Measurements from ENCODE around the gene MEIS1. TPM values are rescaled to one million over a fixed set of nuclear protein-coding genes. Genes with fewer than 3 reads are reported as not detected.

MEIS1 gene
- total and polyA plus RNA-seq, 2 of the 8 experiments (the other 6 are each of a cell fraction or from before 2014, with no cell fraction given) = 0.17 to 1.2 TPM

- Histone ChIP-seq H3K79me1 (ENCODE audit: low read depth, low read length) (no peaks in the 10 kb centered on the region), H4K8ac (ENCODE audit: extremely low read depth, insufficient read depth, low read length) (no peak overlapping the region), H3K18ac (ENCODE audit: extremely low read depth, low read length) (peak overlapping the region; percentile 75; the same call in 1 of the 2 replicates), H2BK120ac (replicated peaks; ENCODE audit: low read depth, low read length) (peak overlapping the region; percentile 61), H3K79me2 (ENCODE audit: control insufficient read depth in 1 of 2, insufficient read depth in 2 of 2, low read length in 2 of 2) (no peaks in the 10 kb centered on the region), H2AFZ (ENCODE audit: low read length) (no peak overlapping the region), H3K4me2 (ENCODE audit: insufficient read depth in 1 of 2, low read depth in 2 of 2, low read length in 2 of 2) (no peak overlapping the region; a peak in 1 of 4 replicates), H4K5ac (ENCODE audit: insufficient read length, low read depth, low read length) (no peak overlapping the region), H3K36me3 (ENCODE audit: control insufficient read depth in 2 of 4, insufficient read depth in 4 of 4, low read length in 3 of 4) (no peaks in the 10 kb centered on the region), H3K27me3 (replicated peaks in 1 of 4; ENCODE audit: control insufficient read depth in 3 of 4, extremely low read depth in 1 of 4, insufficient read depth in 3 of 4, low read length in 3 of 4) (no peaks in the 10 kb centered on the region), H3K9ac (replicated peaks in 1 of 4; ENCODE audit: extremely low read depth in 1 of 4, low read depth in 3 of 4, low read length in 3 of 4) (peak overlapping the region in 1 of 4 experiments; percentile 1; a peak in 1 of 7 replicates), H3K56ac (replicated peaks; ENCODE audit: insufficient read length, low read depth, low read length) (no peak overlapping the region), H2BK20ac (ENCODE audit: low read length) (peak overlapping the region; percentile 76; the same call in 1 of the 2 replicates), H4K91ac (replicated peaks; ENCODE audit: insufficient read length, low read length) (peak overlapping the region; percentile 36), H3K23me2 (ENCODE audit: low read depth, low read length) (no peaks in the 10 kb centered on the region), H3K14ac (ENCODE audit: insufficient read length) (no peak overlapping the region), H3K4ac (replicated peaks; ENCODE audit: insufficient read length, low read depth, low read length) (no peak overlapping the region), H3K23ac (ENCODE audit: insufficient read length) (no peak overlapping the region), H3K9me3 (ENCODE audit: insufficient read depth in 2 of 2, low read depth in 1 of 2, low read length in 1 of 2) (no peaks in the 10 kb centered on the region), H3K4me3 (ENCODE audit: extremely low read depth in 1 of 4, insufficient read depth in 2 of 4, low read depth in 3 of 4, low read length in 4 of 4) (no peak overlapping the region), H2AK5ac (ENCODE audit: low read depth, low read length) (no peak overlapping the region), H3K4me1 (replicated peaks in 1 of 4; ENCODE audit: control insufficient read depth in 3 of 4, insufficient read depth in 4 of 4, low read length in 3 of 4) (peaks cover 4 to 18% (median 13%) of the 10 kb centered on the region in 4 experiments; a peak in 6 of 7 replicates), H2BK12ac (ENCODE audit: low read depth, low read length) (peak overlapping the region; percentile 88), H2BK5ac (ENCODE audit: low read depth, low read length) (peak overlapping the region; percentile 27; the same call in 1 of the 2 replicates), H3K27ac (ENCODE audit: low read depth, low read length) (no peak overlapping the region), H2BK15ac (ENCODE audit: low read length) (peak overlapping the region; percentile 25; the same call in 1 of the 2 replicates), H4K20me1 (replicated peaks in 1 of 2; ENCODE audit: control insufficient read depth in 1 of 2, insufficient read depth in 2 of 2, low read length in 2 of 2) (no peaks in the 10 kb centered on the region)
- POLR2A ChIA-PET (ENCODE audit: partially characterized antibody) = no interaction called here
- 87% methylated on average over 5 of the region's 5 CpGs; no CpG with 5 or more reads in 1 of the 2 experiments for WGBS, 2 experiments (ENCODE audit: extremely low coverage in 1 of 2, insufficient coverage in 1 of 2, insufficient read length in 1 of 2, insufficient replicate concordance in 2 of 2, low coverage in 1 of 2, low lambda C conversion rate in 2 of 2, missing lambda C conversion rate in 1 of 2)
- CTCF ChIA-PET (ENCODE audit: partially characterized antibody) = interaction anchor here (0.6 to 1.2 kb wide), 2 partner anchors 10 to 491 kb away, joined by 3 read pairs; no protein-coding TSS in a partner anchor
- FAIRE-seq (no peak), DNase-seq (ENCODE audit: low read depth in 1 of 2, low spot score in 2 of 2) (no peak)
- TF ChIP-seq CTCF (IDR thresholded peaks at IDR 0.05; ENCODE audit: control extremely low read depth in 1 of 3, insufficient read depth in 1 of 3, low read depth in 1 of 3, low read length in 3 of 3) = no peak
- no peak for TF ChIP-seq ATF3 (IDR thresholded peaks at IDR 0.05; ENCODE audit: insufficient read depth, low read depth, low read length)
- no peak for TF ChIP-seq HDAC6 (IDR thresholded peaks at IDR 0.05; ENCODE audit: low read depth, low read length)
- no peak for TF ChIP-seq EP300 (IDR thresholded peaks at IDR 0.05; ENCODE audit: borderline replicate concordance in 1 of 2, low read depth in 2 of 2, low read length in 2 of 2)
Measured at GRCh38 chr2:66506265-66506664, 71.3 kb downstream of the MEIS1 start.

Data from H1 (cell line).